GM12872 (cell line): ENCODE measurements around the gene PDLIM7.

Experiments
- TF ChIP-seq, protein P1 (sequence below): IDR thresholded peaks from 3 replicates; pipeline ENCODE4 v1.5.1; 2011; ENCODE audit warnings: low read depth, mild to moderate bottlenecking, low read length, moderate library complexity; ENCODE audit not compliant: insufficient read depth

Gene PDLIM7

DNA sequence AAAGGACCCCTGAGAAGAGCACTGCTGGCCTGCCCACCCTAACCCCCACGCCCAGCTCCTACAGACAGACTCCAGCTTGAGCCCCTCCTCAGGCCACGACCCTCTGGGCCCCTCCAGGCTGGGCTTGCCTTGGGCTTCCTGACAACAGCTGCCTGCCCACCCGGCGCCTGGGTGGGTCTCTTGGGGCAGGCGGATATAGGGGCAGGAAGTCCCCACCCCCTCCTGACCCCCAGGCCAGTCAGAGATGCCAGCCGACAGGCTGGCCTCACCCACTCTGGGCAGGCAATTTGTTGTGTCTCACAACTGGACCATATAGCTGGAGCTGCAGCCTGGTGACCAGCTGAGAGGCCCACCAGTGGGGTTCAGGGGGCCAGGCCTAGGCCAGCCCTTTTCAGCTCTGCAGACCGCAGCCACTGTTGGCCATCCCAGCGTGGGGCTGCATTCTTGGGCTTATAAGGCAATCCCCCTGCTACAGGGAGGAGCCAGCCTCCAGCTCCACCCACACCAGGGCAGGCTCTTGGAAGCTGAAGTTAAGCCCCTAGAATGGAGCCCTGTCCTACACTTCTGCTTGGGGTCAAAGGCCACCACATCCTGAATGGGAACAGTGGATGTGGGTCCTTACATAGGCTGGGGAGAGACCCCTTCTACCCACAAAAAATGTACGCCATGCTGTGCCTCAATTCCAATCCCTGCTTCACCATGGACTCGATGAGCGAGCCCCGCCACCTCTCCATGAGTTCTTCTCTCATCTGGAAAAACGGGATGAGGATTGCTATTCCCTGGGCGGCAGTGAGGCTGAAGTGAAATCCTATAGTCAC, 2.0 kb downstream of the PDLIM7 start:
- TF ChIP-seq, protein P1, sequence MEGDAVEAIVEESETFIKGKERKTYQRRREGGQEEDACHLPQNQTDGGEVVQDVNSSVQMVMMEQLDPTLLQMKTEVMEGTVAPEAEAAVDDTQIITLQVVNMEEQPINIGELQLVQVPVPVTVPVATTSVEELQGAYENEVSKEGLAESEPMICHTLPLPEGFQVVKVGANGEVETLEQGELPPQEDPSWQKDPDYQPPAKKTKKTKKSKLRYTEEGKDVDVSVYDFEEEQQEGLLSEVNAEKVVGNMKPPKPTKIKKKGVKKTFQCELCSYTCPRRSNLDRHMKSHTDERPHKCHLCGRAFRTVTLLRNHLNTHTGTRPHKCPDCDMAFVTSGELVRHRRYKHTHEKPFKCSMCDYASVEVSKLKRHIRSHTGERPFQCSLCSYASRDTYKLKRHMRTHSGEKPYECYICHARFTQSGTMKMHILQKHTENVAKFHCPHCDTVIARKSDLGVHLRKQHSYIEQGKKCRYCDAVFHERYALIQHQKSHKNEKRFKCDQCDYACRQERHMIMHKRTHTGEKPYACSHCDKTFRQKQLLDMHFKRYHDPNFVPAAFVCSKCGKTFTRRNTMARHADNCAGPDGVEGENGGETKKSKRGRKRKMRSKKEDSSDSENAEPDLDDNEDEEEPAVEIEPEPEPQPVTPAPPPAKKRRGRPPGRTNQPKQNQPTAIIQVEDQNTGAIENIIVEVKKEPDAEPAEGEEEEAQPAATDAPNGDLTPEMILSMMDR, result no peak

DNA sequence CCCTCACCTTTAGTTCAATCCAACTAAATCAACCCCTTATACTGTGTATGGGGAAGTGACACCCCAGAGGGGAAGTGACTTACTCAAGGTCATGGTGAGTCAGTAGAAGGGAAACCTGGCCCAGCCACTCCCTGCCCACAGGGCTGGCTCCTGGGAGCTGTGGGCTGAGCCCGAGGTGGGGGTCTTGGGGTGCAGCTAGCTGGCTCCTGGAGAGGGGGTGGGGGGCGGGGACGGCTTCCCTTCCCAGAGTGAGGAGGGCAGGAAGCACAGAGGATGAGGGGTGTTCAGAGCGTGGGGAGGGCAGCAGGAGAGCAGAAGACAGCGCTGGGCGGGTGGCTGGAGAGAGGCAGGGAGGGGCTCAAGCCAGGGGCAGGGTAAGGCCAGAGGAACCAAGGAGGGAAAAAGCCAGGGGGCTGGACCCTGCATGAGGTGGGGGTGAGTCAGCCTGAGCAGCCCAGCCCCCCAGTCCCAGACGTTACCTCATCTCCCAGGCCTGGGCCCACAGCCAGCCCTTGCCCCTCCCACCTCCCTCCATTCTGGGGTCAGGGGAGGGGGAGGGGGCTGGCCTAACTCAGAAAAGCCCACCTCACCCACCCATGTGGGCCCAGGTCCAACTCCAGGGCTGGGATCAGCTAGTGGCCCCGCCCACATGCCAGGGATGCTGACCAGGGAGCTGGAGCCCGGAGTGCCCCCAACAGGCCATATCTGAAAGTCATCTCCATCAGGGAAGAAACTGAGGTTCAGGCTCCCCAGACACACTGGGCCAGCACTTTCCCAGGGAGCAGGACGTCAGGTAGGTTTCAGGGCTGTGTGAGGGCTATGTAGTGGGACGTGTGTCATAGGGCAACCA, 2.8 kb downstream of the PDLIM7 start:
- TF ChIP-seq, protein P1, result peak; percentile 27; the same call in 1 of the 3 replicates

DNA sequence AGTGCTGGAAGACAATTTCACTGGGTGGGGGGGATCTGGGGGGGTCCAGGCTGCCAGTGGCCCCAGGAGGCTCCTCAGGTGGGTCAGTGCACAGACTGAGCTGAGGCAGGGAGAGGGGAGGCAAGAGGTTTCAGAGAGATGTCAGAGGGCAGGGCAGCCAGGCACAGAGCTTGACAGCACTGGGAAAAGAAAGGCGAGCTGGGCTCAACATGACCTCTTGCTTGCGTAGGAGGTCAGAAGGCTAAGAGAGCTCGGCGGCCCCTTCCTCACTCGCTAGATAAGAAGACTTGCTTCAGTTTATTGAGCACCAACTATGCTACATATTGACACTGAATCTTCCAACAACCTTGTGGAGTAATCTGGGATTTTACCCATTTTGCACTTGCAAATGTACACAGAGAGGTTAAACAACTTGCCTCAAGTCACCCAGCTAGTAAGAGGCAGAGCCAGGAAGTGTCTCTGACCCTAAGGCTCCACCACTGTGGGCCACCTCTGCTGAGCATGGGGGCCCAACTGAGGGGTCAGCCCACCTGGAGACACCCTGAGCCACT, 3.5 kb downstream of the PDLIM7 start:
- TF ChIP-seq, protein P1, result no peak

DNA sequence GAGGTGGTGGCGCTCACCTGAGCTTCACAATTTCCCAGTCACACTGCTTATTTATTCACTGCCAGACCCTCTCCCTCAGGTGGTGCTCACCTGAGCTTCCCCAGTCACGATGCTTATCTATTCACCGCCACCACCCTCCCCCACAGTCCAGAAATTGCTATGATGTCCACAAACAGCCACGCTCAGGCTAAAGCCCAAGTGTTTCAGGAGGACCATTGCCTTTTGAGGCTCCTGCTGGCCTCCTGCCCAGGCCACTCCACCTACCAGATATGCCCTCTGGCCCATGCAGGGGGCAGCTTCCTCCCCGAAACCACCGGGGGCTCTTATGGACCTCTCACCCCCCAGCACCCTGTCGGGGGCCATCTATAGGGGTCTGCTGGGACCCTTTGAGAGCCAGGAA, 4.6 kb downstream of the PDLIM7 start:
- TF ChIP-seq, protein P1, result no peak

DNA sequence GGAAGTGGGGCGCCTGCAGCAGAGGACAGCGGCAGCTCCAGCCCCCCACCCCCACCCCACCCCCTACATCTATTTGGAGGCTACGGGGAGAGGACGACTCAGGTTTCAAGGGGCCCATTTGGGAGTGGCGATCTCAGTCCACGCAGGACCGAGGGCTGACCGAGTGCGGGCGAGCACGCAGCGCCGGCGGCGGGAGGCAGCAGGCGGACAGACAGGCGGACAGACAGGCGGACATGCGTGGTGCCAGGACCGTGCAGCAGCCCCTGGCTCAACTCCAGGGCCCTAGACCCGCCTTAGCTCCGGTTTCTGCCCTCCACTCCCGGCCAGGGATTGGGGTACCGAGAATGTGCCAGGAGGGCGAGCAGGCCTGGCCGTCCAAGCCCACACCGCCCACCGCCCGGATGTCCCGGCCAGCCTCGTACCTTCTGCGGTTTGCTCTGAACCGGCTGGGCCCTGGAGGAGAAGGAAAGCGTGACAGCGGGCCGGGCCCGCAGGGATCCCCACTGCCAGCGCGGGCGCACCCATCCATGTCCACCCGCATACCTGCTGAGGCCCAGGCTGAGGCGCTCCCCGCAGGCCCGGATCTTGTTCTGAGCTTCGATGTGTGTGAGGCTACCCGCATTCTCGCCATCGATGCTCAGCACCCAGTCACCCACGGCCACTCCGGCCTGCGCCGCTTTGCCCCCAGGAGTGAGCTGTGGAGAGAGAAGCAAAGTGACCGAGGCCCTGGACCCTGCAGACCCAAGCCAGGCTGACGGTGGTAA, 5.2 kb downstream of the PDLIM7 start:
- TF ChIP-seq, protein P1, result no peak

DNA sequence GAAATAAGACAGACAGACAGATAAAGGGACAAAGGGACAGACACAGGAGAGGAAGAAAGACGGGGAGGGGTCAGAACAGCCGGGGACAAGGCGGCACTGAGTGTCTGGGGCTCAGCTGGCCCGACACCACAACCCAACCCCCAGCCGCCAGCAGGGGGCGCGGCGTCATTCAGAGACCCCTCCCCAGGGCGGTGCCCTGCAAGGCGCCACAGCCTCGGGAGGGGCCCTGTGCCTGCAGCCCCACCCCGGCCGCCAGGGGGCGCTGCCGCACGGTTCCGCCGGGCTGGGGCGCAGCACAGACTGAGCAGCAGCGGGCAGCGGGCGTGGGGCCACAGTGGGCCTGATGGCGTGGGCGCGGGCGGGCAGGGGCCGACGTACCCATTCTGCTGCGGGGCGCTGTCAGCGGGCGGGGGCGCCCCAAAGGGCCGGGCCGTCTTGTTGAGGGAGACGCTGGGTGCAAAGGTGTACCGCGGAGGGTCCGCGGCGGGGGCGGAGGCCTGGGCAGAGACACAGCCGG, 5.9 kb downstream of the PDLIM7 start:
- TF ChIP-seq, protein P1, result peak; percentile 60
